Effector memory CD8-positive, alpha-beta T cell (primary cell): ENCODE results near the gene INSYN2A.

Experiments used
- ATAC-seq: fragments of 150-1000 bp; cut with Tn5 transposase; replicated peaks from 2 replicates; pipeline ENCODE4 v1.10.0; 2021; ENCODE audit warnings: mild to moderate bottlenecking, moderate library complexity
- DNase-seq, 3 experiments: peaks; one replicate each; pipeline ENCODE4 v3.0.0; 2021
- H3K27ac Mint-ChIP-seq, 2 donors: one replicate each; pipeline ENCODE4 v1.8.0; 2022; ENCODE audit warnings: mild to moderate bottlenecking in 2 of 2, mixed read lengths in 2 of 2, moderate library complexity in 2 of 2
- H3K27me3 Mint-ChIP-seq, 2 donors: one replicate each; pipeline ENCODE4 v1.8.0; 2022; ENCODE audit warnings: mixed read lengths in 2 of 2
- H3K36me3 Mint-ChIP-seq: one replicate; pipeline ENCODE4 v1.8.0; 2022; ENCODE audit warnings: mild to moderate bottlenecking, moderate library complexity, mixed read lengths; ENCODE audit not compliant: insufficient read depth
- H3K4me1 Mint-ChIP-seq, 2 donors: one replicate each; pipeline ENCODE4 v1.8.0; 2022; ENCODE audit warnings: low read depth in 2 of 2, mixed read lengths in 2 of 2
- H3K4me3 Mint-ChIP-seq, 2 donors: one replicate each; pipeline ENCODE4 v1.8.0; 2022; ENCODE audit warnings: mild to moderate bottlenecking in 2 of 2, mixed read lengths in 2 of 2, moderate library complexity in 2 of 2
- H3K9me3 Mint-ChIP-seq, 2 donors: one replicate each; pipeline ENCODE4 v1.8.0; 2022; ENCODE audit warnings: mixed read lengths in 2 of 2

INSYN2A gene

DNA sequence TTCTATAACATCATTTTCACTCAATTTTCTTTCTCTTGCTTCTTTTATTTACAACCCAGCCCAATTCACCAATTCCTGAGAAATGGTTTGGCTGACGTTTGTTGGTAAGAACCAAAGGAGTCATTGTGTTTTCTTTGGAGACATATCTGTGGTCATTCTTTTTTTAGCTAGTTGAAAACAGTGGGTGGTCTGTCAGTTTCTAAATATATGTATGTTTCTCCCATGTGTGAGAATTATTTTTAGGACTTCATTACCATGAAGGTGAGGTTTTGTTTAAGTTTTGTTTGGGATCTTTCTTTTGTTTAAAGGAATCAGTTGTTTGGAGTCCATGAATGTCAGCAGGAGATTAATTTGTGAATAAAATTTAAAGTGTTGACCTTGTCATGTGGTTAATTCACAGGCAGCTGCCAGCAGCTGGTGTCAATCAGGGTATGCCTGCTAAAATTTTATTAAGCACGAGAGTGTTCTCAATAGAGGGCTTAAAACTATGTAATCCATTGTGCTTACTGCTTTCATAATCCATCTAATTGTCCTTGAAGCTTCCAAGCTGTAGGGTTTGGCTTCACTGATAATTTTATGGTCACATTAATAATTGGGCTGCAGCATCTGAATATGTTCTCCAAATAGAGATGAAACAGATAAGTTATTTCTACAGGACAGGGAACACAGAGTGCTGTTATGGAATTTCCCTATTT, 38.7 kb downstream of the INSYN2A start:
- H3K36me3 Mint-ChIP-seq, result no peaks in the 10 kb centered on the region
- H3K27ac Mint-ChIP-seq, result no peak overlapping the region
- H3K4me1 Mint-ChIP-seq, result no peaks in the 10 kb centered on the region
- ATAC-seq, result no peak
- no peaks in the 10 kb centered on the region for H3K9me3 Mint-ChIP-seq
- peaks cover 0 to 25% of the 10 kb centered on the region in 2 donors for H3K27me3 Mint-ChIP-seq
- no peak for DNase-seq
- H3K4me3 Mint-ChIP-seq, result no peak overlapping the region

DNA sequence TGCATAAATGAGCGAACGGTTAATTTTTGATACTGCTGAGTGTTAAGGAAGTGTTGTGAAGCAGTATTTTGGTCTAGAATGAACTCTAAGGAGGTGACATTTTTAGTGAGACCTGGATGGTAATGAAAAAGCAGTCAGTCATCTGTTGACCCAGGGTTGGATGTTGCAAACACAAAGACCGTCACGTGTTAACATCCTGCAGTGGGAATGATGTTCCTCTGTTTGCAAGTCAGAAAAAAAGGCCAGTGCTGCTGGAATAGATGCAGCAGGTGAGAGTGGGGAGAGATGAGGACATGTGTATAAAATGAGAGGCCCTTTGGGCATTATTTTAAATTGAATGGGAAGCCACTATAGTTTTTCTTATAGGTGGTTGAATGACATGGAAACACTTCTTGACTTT, 39.3 kb downstream of the INSYN2A start:
- Mint-ChIP-seq H3K4me1 (no peaks in the 10 kb centered on the region), H3K36me3 (no peaks in the 10 kb centered on the region), H3K4me3 (no peak overlapping the region), H3K9me3 (peaks cover 0 to 1% of the 10 kb centered on the region in 2 donors), H3K27me3 (peaks cover 0 to 25% of the 10 kb centered on the region in 2 donors), H3K27ac (no peak overlapping the region)
- ATAC-seq (no peak), DNase-seq (no peak)

DNA sequence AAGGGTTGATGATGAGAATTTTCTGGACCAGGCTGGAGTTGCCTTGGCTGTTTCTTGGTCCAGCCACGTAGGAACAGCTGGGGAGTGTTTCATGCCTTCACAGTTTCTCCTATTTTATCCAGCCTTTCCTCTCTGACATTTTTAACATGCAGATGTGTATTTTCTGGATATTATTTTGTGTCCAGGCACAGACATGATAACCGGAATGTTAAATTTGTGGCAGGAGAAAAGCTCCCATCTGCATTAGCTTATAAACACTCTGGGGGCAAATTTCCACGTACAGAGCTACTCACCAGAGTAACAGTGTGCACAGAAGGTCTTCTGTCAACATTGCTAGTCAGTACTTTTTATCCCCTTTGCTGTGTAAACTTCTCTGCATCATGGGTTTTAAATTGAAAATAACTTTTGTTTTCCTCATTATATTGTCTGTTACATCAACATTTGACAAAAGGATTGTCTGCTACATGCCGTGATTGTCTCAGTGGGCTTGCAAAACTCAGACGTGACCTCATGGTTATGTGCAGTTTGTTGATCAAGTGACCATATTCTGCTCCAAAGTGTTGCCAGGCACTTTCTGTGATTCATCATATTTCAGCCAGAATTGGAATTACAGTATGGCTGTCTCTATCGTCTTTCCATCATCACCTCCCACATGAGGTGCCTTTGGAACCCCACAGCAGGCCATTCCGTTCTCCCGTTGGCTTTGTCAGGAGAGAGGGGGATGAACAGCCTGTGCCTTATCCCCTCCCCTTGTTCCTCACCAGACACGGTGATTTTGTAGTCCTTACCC, 41.4 kb downstream of the INSYN2A start:
- Mint-ChIP-seq H3K27ac (no peak overlapping the region), H3K4me3 (no peak overlapping the region), H3K27me3 (peaks cover 0 to 22% of the 10 kb centered on the region in 2 donors), H3K36me3 (no peaks in the 10 kb centered on the region), H3K4me1 (no peaks in the 10 kb centered on the region), H3K9me3 (peaks cover 0 to 1% of the 10 kb centered on the region in 2 donors)
- DNase-seq (no peak), ATAC-seq (no peak)

DNA sequence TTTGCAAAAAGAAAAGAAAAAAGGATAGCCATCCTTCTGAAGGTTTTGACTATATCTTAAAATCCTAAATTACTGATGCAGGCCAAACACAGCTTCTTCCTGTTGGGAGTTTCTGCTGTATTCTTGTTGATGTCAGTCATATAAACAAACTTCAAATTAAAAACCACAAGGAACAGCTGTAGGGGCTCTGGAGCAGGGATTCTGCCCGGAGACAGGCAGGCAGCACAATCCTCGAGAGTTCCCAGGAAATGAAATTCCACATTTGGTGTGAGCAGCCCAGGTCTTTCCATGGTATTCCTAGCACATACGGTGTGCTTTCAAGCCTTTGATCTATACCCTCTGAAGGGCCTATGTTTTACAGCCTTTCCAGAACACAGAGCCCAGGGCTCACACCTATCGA, 43.2 kb downstream of the INSYN2A start:
- DNase-seq, result no peak
- no peak overlapping the region for H3K27ac Mint-ChIP-seq
- H3K27me3 Mint-ChIP-seq, result peaks cover 0 to 17% of the 10 kb centered on the region in 2 donors
- H3K4me1 Mint-ChIP-seq, result no peaks in the 10 kb centered on the region
- ATAC-seq, result no peak
- peaks cover 0 to 1% of the 10 kb centered on the region in 2 donors for H3K9me3 Mint-ChIP-seq
- H3K36me3 Mint-ChIP-seq, result no peaks in the 10 kb centered on the region
- H3K4me3 Mint-ChIP-seq, result no peak overlapping the region

DNA sequence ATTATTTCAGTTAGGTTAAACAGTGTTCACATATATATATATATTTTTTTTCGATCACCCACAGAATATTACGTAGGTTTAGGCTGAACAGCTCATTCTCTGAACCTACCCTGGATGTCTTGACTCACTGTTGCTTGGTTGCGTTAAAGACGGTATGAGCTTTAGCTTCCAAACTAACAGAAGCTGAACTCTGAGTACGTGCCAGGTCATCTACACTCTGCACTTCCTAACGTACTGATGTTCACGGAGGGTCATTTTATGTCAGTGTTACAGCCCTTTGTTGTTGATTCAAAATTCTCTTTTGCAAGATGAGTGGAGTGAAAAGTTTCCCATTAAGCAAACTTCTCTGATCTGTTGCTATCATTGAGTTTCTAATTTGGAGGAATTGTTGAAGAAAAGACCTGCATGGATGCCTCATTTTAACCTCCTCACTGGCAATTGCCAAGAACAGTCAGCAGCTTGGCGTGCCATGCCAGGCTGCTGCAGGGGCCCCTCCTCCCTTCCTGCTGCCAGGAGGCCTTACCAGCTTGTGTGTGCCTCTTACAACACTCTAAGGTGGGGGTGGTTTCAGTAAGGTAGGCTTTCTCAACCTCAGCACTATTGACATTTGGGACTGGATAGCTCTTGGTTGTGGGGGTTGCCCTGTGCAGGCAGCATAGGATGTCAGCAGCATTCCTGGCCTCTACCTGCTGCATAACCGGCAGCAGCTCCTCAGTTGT, 44.3 kb downstream of the INSYN2A start:
- Mint-ChIP-seq H3K36me3 (no peaks in the 10 kb centered on the region), H3K27me3 (peaks cover 0 to 17% of the 10 kb centered on the region in 2 donors), H3K9me3 (peaks cover 0 to 1% of the 10 kb centered on the region in 2 donors), H3K4me1 (no peaks in the 10 kb centered on the region), H3K4me3 (no peak overlapping the region), H3K27ac (no peak overlapping the region)
- DNase-seq (no peak), ATAC-seq (no peak)

DNA sequence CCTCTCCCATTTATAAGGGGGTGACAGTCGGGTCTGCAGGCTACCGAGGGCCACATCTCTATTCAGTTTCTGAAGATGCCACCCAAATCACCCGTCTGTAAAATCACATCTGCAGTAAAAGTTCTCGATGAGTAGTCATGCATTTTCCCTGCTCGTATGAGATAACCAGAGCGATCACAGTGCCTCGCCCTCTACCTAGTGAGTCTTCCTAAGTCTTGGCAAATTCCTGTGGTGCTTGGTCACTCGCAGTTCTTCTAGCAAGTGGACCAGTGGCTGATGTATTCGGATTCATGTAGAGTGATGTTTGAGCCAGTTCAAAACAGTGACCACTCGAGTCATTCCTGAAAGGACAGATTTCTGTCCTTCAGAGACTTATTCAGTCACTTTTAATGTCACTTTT, 44.9 kb downstream of the INSYN2A start:
- ATAC-seq (no peak), DNase-seq (no peak)
- peaks cover 0 to 17% of the 10 kb centered on the region in 2 donors for H3K27me3 Mint-ChIP-seq
- H3K36me3 Mint-ChIP-seq, result no peaks in the 10 kb centered on the region
- no peaks in the 10 kb centered on the region for H3K4me1 Mint-ChIP-seq
- peaks cover 0 to 1% of the 10 kb centered on the region in 2 donors for H3K9me3 Mint-ChIP-seq
- no peak overlapping the region for H3K4me3 Mint-ChIP-seq
- H3K27ac Mint-ChIP-seq, result no peak overlapping the region

DNA sequence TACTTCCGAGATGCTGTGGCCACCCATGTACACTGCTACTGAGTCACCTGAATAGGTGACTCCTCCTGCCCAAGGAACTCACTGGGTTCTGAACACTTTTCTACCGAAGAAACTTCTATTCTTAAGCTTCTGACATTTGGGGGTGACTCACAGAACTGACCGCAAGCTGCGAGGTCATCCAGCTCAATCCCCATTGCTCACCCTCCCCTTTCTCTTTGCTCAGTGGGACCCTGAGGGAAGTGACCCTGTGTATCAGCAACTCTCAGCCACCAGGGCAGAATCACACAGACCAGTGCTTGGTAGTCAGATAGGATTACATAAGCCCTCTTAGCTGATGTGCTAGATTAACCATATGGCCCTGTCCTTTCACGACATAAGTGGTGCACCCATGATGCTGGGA, 46.3 kb downstream of the INSYN2A start:
- H3K4me1 Mint-ChIP-seq, result no peaks in the 10 kb centered on the region
- H3K4me3 Mint-ChIP-seq, result no peak overlapping the region
- no peak for ATAC-seq
- peaks cover 0 to 1% of the 10 kb centered on the region in 2 donors for H3K9me3 Mint-ChIP-seq
- H3K27ac Mint-ChIP-seq, result no peak overlapping the region
- DNase-seq, result no peak
- H3K36me3 Mint-ChIP-seq, result no peaks in the 10 kb centered on the region
- H3K27me3 Mint-ChIP-seq, result peaks cover 0 to 7% of the 10 kb centered on the region in 2 donors

DNA sequence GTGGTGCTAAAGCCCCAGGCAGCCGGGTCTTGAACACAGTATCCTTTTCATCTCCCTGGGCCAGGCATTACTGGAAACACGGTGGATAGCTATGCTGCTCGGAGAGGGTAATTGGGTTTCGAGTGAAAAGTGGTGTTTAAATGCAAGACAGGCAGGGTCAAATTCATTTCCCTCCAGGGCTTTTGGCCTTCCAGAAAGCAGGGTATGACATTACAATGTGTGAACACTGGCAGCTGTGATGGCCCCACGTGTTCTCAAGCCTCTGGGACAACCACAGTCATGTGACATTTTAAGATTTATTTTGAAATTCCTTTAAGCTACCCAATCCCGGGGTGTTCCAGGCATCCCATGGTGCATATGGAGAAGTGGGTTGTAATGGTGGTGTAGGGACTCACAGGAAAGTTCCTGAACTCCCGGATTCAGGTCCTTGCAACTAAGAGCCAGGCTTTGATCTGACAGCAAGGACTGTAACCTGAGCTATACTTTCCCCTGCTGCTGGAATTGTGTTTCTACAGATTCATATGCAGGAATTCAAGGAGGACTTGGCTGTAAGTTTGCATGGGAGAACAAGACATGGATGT, 46.8 kb downstream of the INSYN2A start:
- Mint-ChIP-seq H3K4me3 (no peak overlapping the region), H3K36me3 (no peaks in the 10 kb centered on the region), H3K27ac (no peak overlapping the region), H3K9me3 (peaks cover 0 to 1% of the 10 kb centered on the region in 2 donors), H3K27me3 (peaks cover 0 to 6% of the 10 kb centered on the region in 2 donors), H3K4me1 (no peaks in the 10 kb centered on the region)
- DNase-seq (no peak), ATAC-seq (no peak)

DNA sequence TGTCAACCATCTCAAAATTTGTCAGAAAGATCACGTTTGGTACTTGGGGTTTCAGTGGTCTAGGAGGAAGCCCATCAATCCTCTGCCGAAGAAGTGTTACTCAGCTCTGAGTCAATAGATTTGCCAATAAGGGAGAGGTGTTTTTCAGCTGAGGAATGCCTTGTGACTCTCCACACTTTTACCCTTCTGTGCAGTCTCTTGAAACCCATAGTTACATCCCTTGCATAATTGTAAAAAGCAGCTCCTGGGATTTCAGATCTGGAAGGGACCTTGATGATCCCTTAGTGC, 47.5 kb downstream of the INSYN2A start:
- H3K36me3 Mint-ChIP-seq, result no peaks in the 10 kb centered on the region
- H3K4me3 Mint-ChIP-seq, result no peak overlapping the region
- H3K4me1 Mint-ChIP-seq, result no peaks in the 10 kb centered on the region
- DNase-seq (no peak), ATAC-seq (no peak)
- H3K27ac Mint-ChIP-seq, result no peak overlapping the region
- H3K27me3 Mint-ChIP-seq, result peaks cover 5 to 6% of the 10 kb centered on the region in 2 donors
- H3K9me3 Mint-ChIP-seq, result peaks cover 0 to 1% of the 10 kb centered on the region in 2 donors

DNA sequence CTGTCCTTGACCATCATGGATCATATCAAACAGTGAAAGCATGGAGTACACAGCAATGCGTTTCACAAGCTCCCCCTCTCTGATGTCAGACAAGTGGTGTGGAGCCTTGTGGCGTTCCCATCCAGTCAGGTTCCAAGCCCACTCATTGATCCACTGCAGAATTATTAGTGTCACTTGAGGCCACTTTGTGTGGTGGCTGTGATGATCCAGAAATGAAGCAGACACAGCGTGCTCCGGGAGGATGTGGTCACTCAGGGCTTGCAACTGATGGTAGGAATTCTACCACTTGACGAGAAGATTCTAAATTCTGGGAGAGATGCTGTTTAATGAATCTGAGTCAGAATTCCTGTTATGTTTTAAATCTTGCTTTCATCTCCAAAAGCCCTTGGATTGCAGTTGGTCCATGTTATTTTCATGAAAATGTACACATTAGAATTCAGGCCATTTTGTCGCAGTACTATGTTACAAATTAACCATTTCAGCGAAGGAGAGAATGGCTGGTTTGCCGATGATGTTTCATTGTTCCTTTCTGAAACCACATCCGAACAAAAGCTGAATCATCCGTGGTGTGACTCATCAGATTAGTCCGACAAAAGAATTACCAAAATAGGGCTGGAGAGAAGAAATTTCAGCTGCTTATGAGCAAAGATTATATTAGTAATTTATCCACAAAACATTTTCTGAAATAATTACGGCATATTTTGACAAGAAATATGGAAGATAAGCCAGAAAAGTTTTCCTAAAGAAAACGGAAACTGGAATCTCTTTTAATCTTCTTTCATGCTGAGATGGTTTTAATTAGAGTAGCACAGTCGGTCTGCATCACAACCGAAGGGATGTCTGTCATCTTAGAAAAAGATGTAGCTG, 48.1 kb downstream of the INSYN2A start:
- H3K9me3 Mint-ChIP-seq, result peaks cover 0 to 1% of the 10 kb centered on the region in 2 donors

DNA sequence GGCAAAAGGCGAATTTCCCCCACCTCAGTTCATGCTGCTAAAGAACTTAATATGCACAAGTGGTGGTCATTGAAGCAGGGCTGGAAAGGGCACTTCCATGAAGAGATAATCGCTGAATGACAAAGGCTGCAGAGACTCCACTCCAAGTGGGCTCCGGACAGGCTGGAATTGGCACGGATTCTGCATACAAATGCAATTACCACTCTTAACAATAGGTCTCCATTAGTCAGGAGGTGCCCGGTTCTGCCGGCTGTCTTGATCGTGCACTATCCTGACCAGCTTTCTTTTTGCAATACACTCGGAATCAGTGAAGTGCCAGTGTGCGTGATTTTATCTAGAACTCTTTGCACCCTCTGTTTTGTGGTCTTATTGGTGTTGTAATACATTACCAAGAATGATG, 49.7 kb downstream of the INSYN2A start:
- DNase-seq (no peak), ATAC-seq (no peak)
- no peak overlapping the region for H3K27ac Mint-ChIP-seq
- no peaks in the 10 kb centered on the region for H3K9me3 Mint-ChIP-seq
- H3K36me3 Mint-ChIP-seq, result no peaks in the 10 kb centered on the region
- no peak overlapping the region for H3K4me3 Mint-ChIP-seq
- H3K4me1 Mint-ChIP-seq, result no peaks in the 10 kb centered on the region
- H3K27me3 Mint-ChIP-seq, result peaks cover 6 to 7% of the 10 kb centered on the region in 2 donors

More for the DNA sequence above, 48.1 kb downstream of the INSYN2A start:
- Mint-ChIP-seq H3K27me3 (peaks cover 6 to 7% of the 10 kb centered on the region in 2 donors), H3K36me3 (no peaks in the 10 kb centered on the region), H3K4me1 (no peaks in the 10 kb centered on the region), H3K27ac (no peak overlapping the region), H3K4me3 (no peak overlapping the region)
- DNase-seq, result no peak
- ATAC-seq, result no peak
